H1 (cell line): Measurements from ENCODE around the gene CKS1B. TPM values are rescaled to one million over a fixed set of nuclear protein-coding genes. Genes with fewer than 3 reads are reported as not detected.

Experiments used
- CTCF ChIA-PET: fragments of 300-600 bp; sonication (Branson Sonifier 250); formaldehyde crosslinking; loops from one replicate; lab custom pipeline; 2021; ENCODE audit not compliant: partially characterized antibody; lab: Charles Lee
- POLR2A ChIA-PET: fragments of 300-600 bp; sonication (Branson Sonifier 250); formaldehyde crosslinking; loops from one replicate; lab custom pipeline; 2021; ENCODE audit warnings: inconsistent platforms; ENCODE audit not compliant: partially characterized antibody; lab: Charles Lee
- DNase-seq, 2 experiments: peaks; one replicate each; pipeline versions ENCODE4 v3.0.0 to v3.0.0-alpha.2; 2010 to 2022; ENCODE audit warnings: low spot score in 2 of 2, low read depth in 1 of 2, mixed read lengths in 1 of 2
- FAIRE-seq: peaks from 2 replicates; lab custom pipeline; 2011; peaks lifted over from hg19 to GRCh38; lab: Jason Lieb, UNC
- H2AFZ ChIP-seq: 2 replicates; pipeline ENCODE4 v1.8.1; 2012; ENCODE audit warnings: low read length, inconsistent platforms
- H2AK5ac ChIP-seq: 2 replicates; pipeline ENCODE4 v1.6.1; 2013; ENCODE audit warnings: low read depth, low read length
- H2BK120ac ChIP-seq: replicated peaks from 2 replicates; pipeline ENCODE3; 2013; ENCODE audit warnings: low read depth, low read length, inconsistent platforms
- H2BK12ac ChIP-seq: 2 replicates; pipeline ENCODE4 v1.6.1; 2013; ENCODE audit warnings: low read depth, low read length
- H2BK15ac ChIP-seq: 2 replicates; pipeline ENCODE4 v1.6.1; 2013; ENCODE audit warnings: low read length
- H2BK20ac ChIP-seq: 2 replicates; pipeline ENCODE4 v1.6.1; 2013; ENCODE audit warnings: low read length
- H2BK5ac ChIP-seq: 2 replicates; pipeline ENCODE4 v1.6.1; 2013; ENCODE audit warnings: low read depth, low read length
- H3K14ac ChIP-seq: 2 replicates; pipeline ENCODE4 v1.6.1; 2013; ENCODE audit warnings: inconsistent platforms; ENCODE audit not compliant: insufficient read length
- H3K18ac ChIP-seq: 2 replicates; pipeline ENCODE4 v1.6.1; 2013; ENCODE audit warnings: low read length; ENCODE audit errors: extremely low read depth
- H3K23ac ChIP-seq: 2 replicates; pipeline ENCODE4 v1.6.1; 2013; ENCODE audit warnings: inconsistent platforms; ENCODE audit not compliant: insufficient read length
- H3K23me2 ChIP-seq: 2 replicates; pipeline ENCODE4 v1.6.1; 2013; ENCODE audit warnings: low read depth, low read length
- H3K27ac ChIP-seq: 2 replicates; pipeline ENCODE4 v1.6.1; 2011; ENCODE audit warnings: low read depth, low read length, inconsistent platforms
- H3K27me3 ChIP-seq, 4 experiments: replicated peaks in 1 of 4; 1 replicate in 1 of 4; 2 replicates in 3 of 4; pipeline versions ENCODE4 v1.6.1 to v1.8.1; 2011 to 2013; ENCODE audit warnings: low read length in 3 of 4, mild to moderate bottlenecking in 3 of 4, inconsistent platforms in 2 of 4, mixed read lengths in 2 of 4, moderate library complexity in 1 of 4; ENCODE audit not compliant: control insufficient read depth in 3 of 4, insufficient read depth in 3 of 4; ENCODE audit errors: extremely low read depth in 1 of 4
- H3K36me3 ChIP-seq, 4 experiments: 2 replicates each; pipeline versions ENCODE4 v1.6.1 to v1.8.1; 2011 to 2013; ENCODE audit warnings: mild to moderate bottlenecking in 4 of 4, low read length in 3 of 4, moderate library complexity in 2 of 4, control low read depth in 1 of 4, inconsistent platforms in 1 of 4; ENCODE audit not compliant: insufficient read depth in 4 of 4, control insufficient read depth in 2 of 4
- H3K4ac ChIP-seq: replicated peaks from 2 replicates; pipeline ENCODE3; 2013; ENCODE audit warnings: low read length, low read depth, mixed read lengths, inconsistent platforms; ENCODE audit not compliant: insufficient read length
- H3K4me1 ChIP-seq, 4 experiments: replicated peaks in 1 of 4; 1 replicate in 1 of 4; 2 replicates in 3 of 4; pipeline versions ENCODE4 v1.6.1 to v1.8.1; 2011 to 2013; ENCODE audit warnings: low read length in 3 of 4, inconsistent platforms in 2 of 4, mixed read lengths in 1 of 4; ENCODE audit not compliant: insufficient read depth in 4 of 4, control insufficient read depth in 3 of 4
- H3K4me2 ChIP-seq, 2 experiments: 2 replicates each; pipeline versions ENCODE4 v1.6.1 to v1.8.1; 2011 to 2013; ENCODE audit warnings: low read depth in 2 of 2, low read length in 2 of 2, control low read depth in 1 of 2, inconsistent platforms in 1 of 2, mild to moderate bottlenecking in 1 of 2; ENCODE audit not compliant: insufficient read depth in 1 of 2
- H3K4me3 ChIP-seq, 4 experiments: fragments of 200-600, 300-600 bp in 1 of 4; sonication (generic), shearing (Covaris generic), sonication (Bioruptor Twin) in 1 of 4; 2 replicates each; pipeline versions ENCODE4 v1.5.1 to v1.8.1; 2011 to 2016; ENCODE audit warnings: low read length in 4 of 4, low read depth in 3 of 4, control low read depth in 2 of 4, inconsistent platforms in 2 of 4, mild to moderate bottlenecking in 2 of 4, mixed read lengths in 1 of 4, moderate library complexity in 1 of 4; ENCODE audit not compliant: insufficient read depth in 2 of 4; ENCODE audit errors: extremely low read depth in 1 of 4
- H3K56ac ChIP-seq: replicated peaks from 2 replicates; pipeline ENCODE3; 2013; ENCODE audit warnings: low read depth, mild to moderate bottlenecking, mixed read lengths, low read length, inconsistent platforms; ENCODE audit not compliant: insufficient read length
- H3K79me1 ChIP-seq: 2 replicates; pipeline ENCODE4 v1.6.1; 2013; ENCODE audit warnings: low read depth, low read length, control low read depth
- H3K79me2 ChIP-seq, 2 experiments: 2 replicates each; pipeline versions ENCODE4 v1.6.1 to v1.8.1; 2012 to 2013; ENCODE audit warnings: low read length in 2 of 2, mild to moderate bottlenecking in 2 of 2, inconsistent platforms in 1 of 2; ENCODE audit not compliant: insufficient read depth in 2 of 2, control insufficient read depth in 1 of 2
- H3K9ac ChIP-seq, 4 experiments: replicated peaks in 1 of 4; 1 replicate in 1 of 4; 2 replicates in 3 of 4; pipeline versions ENCODE4 v1.6.1 to v1.8.1; 2011 to 2013; ENCODE audit warnings: low read depth in 3 of 4, low read length in 3 of 4, control low read depth in 2 of 4, mild to moderate bottlenecking in 2 of 4, moderate library complexity in 2 of 4, inconsistent platforms in 1 of 4; ENCODE audit errors: extremely low read depth in 1 of 4
- H3K9me3 ChIP-seq, 2 experiments: 2 replicates each; pipeline versions ENCODE4 v1.6.1 to v1.8.1; 2012 to 2013; ENCODE audit warnings: mild to moderate bottlenecking in 2 of 2, moderate library complexity in 2 of 2, control low read depth in 1 of 2, inconsistent platforms in 1 of 2, low read depth in 1 of 2, low read length in 1 of 2, mixed read lengths in 1 of 2; ENCODE audit not compliant: insufficient read depth in 2 of 2
- H4K20me1 ChIP-seq, 2 experiments: replicated peaks in 1 of 2; 2 replicates each; pipeline versions ENCODE3 to v1.8.1; 2011 to 2013; ENCODE audit warnings: inconsistent platforms in 2 of 2, low read length in 2 of 2, mild to moderate bottlenecking in 1 of 2; ENCODE audit not compliant: insufficient read depth in 2 of 2, control insufficient read depth in 1 of 2
- H4K5ac ChIP-seq: 2 replicates; pipeline ENCODE4 v1.6.1; 2013; ENCODE audit warnings: low read length, low read depth, mixed read lengths, inconsistent platforms; ENCODE audit not compliant: insufficient read length
- H4K8ac ChIP-seq: 2 replicates; pipeline ENCODE4 v1.8.0; 2013; ENCODE audit warnings: mild to moderate bottlenecking, moderate library complexity, low read length, inconsistent platforms; ENCODE audit not compliant: insufficient read depth; ENCODE audit errors: extremely low read depth
- H4K91ac ChIP-seq: replicated peaks from 2 replicates; pipeline ENCODE3; 2013; ENCODE audit warnings: low read length, mixed read lengths, inconsistent platforms; ENCODE audit not compliant: insufficient read length
- CBX8 ChIP-seq: fragments of 300-800, 300-1000 bp; sonication (generic); IDR thresholded peaks from 2 replicates; pipeline ENCODE4 v1.7.1; 2016; ENCODE audit warnings: low read depth, low read length, borderline replicate concordance
- CEBPB ChIP-seq: IDR thresholded peaks from 2 replicates; pipeline ENCODE4 v1.6.1; 2012; ENCODE audit warnings: low read depth, low read length
- CREB1 ChIP-seq: IDR thresholded peaks from 2 replicates; pipeline ENCODE4 v1.6.1; 2012; ENCODE audit warnings: inconsistent platforms
- KDM1A ChIP-seq: fragments of 200-600, 300-600 bp; sonication (generic); IDR thresholded peaks from 2 replicates; pipeline ENCODE4 v1.7.1; 2016; ENCODE audit warnings: mild to moderate bottlenecking, low read length, borderline replicate concordance
- MAX ChIP-seq: IDR thresholded peaks from 2 replicates; pipeline ENCODE4 v1.6.1; 2012; ENCODE audit warnings: inconsistent platforms
- POLR2A ChIP-seq, 2 experiments: IDR thresholded peaks; 1 replicate in 1 of 2; 2 replicates in 1 of 2; pipeline ENCODE4 v1.6.1; 2011; ENCODE audit warnings: low read depth in 2 of 2, low read length in 2 of 2, mild to moderate bottlenecking in 2 of 2; ENCODE audit errors: control extremely low read depth in 1 of 2
- POU5F1 ChIP-seq: IDR thresholded peaks from 2 replicates; pipeline ENCODE4 v1.6.1; 2011; ENCODE audit warnings: low read depth, mild to moderate bottlenecking, low read length, moderate library complexity
- RAD21 ChIP-seq, 2 experiments: IDR thresholded peaks in 1 of 2; conservative IDR thresholded peaks in 1 of 2; 2 replicates each; pipeline ENCODE4 v1.6.1; 2011; ENCODE audit warnings: low read depth in 2 of 2, low read length in 2 of 2, improper control_type of control experiment in 1 of 2, inconsistent platforms in 1 of 2, mild to moderate bottlenecking in 1 of 2, moderate library complexity in 1 of 2
- RNF2 ChIP-seq: fragments of 200-900, 300-1000 bp; sonication (generic); IDR thresholded peaks from 2 replicates; pipeline ENCODE4 v1.7.1; 2016; ENCODE audit warnings: borderline replicate concordance, low read depth, mild to moderate bottlenecking, antibody characterized with exemption, low read length; ENCODE audit not compliant: poor library complexity, severe bottlenecking; ENCODE audit errors: missing control alignments
- SIN3A ChIP-seq, 2 experiments: IDR thresholded peaks in 1 of 2; conservative IDR thresholded peaks in 1 of 2; 2 replicates each; pipeline ENCODE4 v1.6.1; 2011 to 2012; ENCODE audit warnings: low read length in 2 of 2, improper control_type of control experiment in 1 of 2, low read depth in 1 of 2, mild to moderate bottlenecking in 1 of 2
- WGBS, 2 experiments: shearing (Covaris generic) in 1 of 2; methylation state at CpG; one replicate each; pipeline versions ENCODE4 v1.1.6 to v1.1.7; 2013 to 2015; ENCODE audit warnings: low lambda C conversion rate in 2 of 2, mixed read lengths in 2 of 2, inconsistent platforms in 1 of 2, low coverage in 1 of 2, missing lambda C conversion rate in 1 of 2; ENCODE audit not compliant: insufficient replicate concordance in 2 of 2, insufficient coverage in 1 of 2, insufficient read length in 1 of 2; ENCODE audit errors: extremely low coverage in 1 of 2, missing lambda C conversion rate in 1 of 2; 5-methylcytosine and 5-hydroxymethylcytosine counted together
- polyA plus RNA-seq, 7 experiments: library from polyadenylated mRNA; depleted of rRNA in 3 of 7; stranded (reverse) in 5 of 7; unstranded in 2 of 7; fragments of >200 nt in 5 of 7; fragments of 200-250 nt in 2 of 7; gene quantifications; 1 replicate in 5 of 7; 2 replicates in 1 of 7; 4 replicates in 1 of 7; pipeline versions ENCODE4 v1.2.1 to v1.2.3, GENCODE V29; 2011 to 2013; ENCODE audit warnings: missing spikeins in 2 of 7, mixed read lengths in 2 of 7
- total RNA-seq: library from RNA; stranded (reverse); fragmentation: NEBNext Ultra II Directional; extraction: Animal tissue kit (Norgen Biotek cat#: 25700); gene quantifications from 2 replicates; pipeline ENCODE4 v1.2.1, GENCODE V29; 2021

CKS1B gene
- total and polyA plus RNA-seq, 2 of the 8 experiments (the other 6 are each of a cell fraction or from before 2014, with no cell fraction given): 294 to 1,025 TPM

GRCh38 chr1:154992721-154993571 lies 18.5 kb downstream of the CKS1B start:
- Histone ChIP-seq H4K8ac (no peak overlapping the region), H2BK120ac (no peak overlapping the region), H4K5ac (no peak overlapping the region), H2BK20ac (no peak overlapping the region), H3K36me3 (peaks cover 9 to 33% (median 26%) of the 10 kb centered on the region in 4 experiments), H3K4me1 (peaks cover 0 to 7% (median 3%) of the 10 kb centered on the region in 4 experiments; a peak in 3 of 7 replicates), H3K79me2 (peaks cover 0 to 16% of the 10 kb centered on the region in 2 experiments; a peak in 2 of 4 replicates), H3K23me2 (no peaks in the 10 kb centered on the region; the same call in 1 of the 2 replicates), H3K9me3 (no peaks in the 10 kb centered on the region), H3K56ac (no peak overlapping the region), H3K14ac (no peak overlapping the region), H3K4ac (no peak overlapping the region), H4K91ac (no peak overlapping the region), H4K20me1 (peaks cover 10 to 17% of the 10 kb centered on the region in 2 experiments), H3K23ac (no peak overlapping the region), H3K4me2 (no peak overlapping the region), H2AK5ac (no peak overlapping the region; the same call in 1 of the 2 replicates), H2BK15ac (no peak overlapping the region), H2BK5ac (no peak overlapping the region), H3K27me3 (no peaks in the 10 kb centered on the region), H3K18ac (no peak overlapping the region), H3K9ac (peak overlapping the region in 1 of 4 experiments; percentile 50; a peak in 2 of 7 replicates), H3K4me3 (no peak overlapping the region), H2BK12ac (no peak overlapping the region), H3K79me1 (peaks cover 4% of the 10 kb centered on the region; the same call in 1 of the 2 replicates), H2AFZ (no peak overlapping the region), H3K27ac (peak overlapping the region; percentile 58; the same call in 1 of the 2 replicates)
- no peak for FAIRE-seq
- peak in 1 of 2 experiments; percentile 58 for DNase-seq
- 89% methylated on average over 14 of the region's 14 CpGs; no CpG with 5 or more reads in 1 of the 2 experiments for WGBS, 2 experiments
- POLR2A ChIA-PET: interaction anchor here (0.6 to 42.8 kb wide), 15 partner anchors 11 to 461 kb away, joined by 3 to 702 read pairs (median 5); partner anchors contain the start of genes ADAM15, CKS1B, EFNA4 and FLAD1
- CTCF ChIA-PET: interaction anchor here (1.1 to 14.0 kb wide), 11 partner anchors 11 to 180 kb away, joined by 3 to 334 read pairs (median 15); partner anchors contain the start of genes ADAM15, CKS1B, EFNA4 and FLAD1
- TF ChIP-seq KDM1A (no peak), POU5F1 (no peak), MAX (no peak), RNF2 (no peak), RAD21 (IDR thresholded peaks at IDR 0.05 in 1 of 2, conservative IDR thresholded peaks at IDR 0.05 in 1 of 2; ENCODE audit: low read depth in 2 of 2, low read length in 2 of 2) (peak; percentile 12 to 33; a peak in 2 of 4 replicates), SIN3A (conservative IDR thresholded peaks at IDR 0.05 in 1 of 2, IDR thresholded peaks at IDR 0.05 in 1 of 2; ENCODE audit: low read depth in 1 of 2, low read length in 2 of 2) (no peak), CEBPB (no peak), CREB1 (no peak), CBX8 (no peak), POLR2A (IDR thresholded peaks at IDR 0.05; ENCODE audit: control extremely low read depth in 1 of 2, low read depth in 2 of 2, low read length in 2 of 2) (peak; percentile 51 to 61)
